Activated T-cell treated with anti-CD3 and anti-CD28 coated beads for 4 hours (primary cell): Measurements from ENCODE around the gene PPFIA3.
"Not testable (repeated sequence)": the region's sequence is repeated elsewhere in the genome, so short reads cannot be mapped to it uniquely, and the experiment has no call there.

Source experiments
- DNase-seq: peaks from one replicate; pipeline ENCODE4 v3.0.0-alpha.2; 2020

The PPFIA3 gene

DNA sequence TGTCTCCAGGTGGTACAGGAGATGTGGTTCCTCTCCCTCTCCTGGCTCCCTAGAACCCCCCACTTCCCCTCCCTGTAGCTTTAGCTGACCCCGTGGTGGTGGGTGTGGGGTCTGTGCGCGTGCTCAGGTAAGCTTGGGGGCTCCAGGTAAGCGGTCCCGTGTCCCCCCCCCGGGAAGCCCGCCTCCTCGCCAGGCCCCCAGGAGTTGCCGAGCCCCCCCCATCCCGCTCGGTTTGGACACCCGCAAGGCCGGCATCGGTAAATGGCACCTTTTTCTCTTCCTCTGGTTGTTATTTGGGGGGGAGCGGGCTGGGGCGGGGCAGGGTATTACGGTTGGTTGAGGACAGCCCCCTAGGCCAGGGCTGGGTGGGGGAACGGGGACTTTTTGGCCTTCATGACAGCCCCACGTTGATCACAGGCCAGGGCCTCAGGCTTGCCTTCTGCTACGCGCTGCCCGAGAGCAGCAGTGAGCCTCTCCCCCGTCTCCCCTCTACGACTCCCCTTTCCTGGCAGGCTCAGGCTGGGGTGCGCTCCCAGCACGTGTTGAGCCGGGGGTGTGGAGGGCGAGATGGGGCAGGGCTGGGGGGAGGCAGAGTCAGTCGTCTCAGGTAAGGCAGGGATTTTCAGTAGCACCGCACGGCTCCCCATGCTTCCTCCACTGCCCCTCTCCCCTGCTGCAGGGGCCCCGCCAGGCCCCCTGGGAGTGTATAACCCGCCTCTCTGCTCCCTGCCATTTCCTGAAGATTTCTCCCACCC is 15.8 kb upstream of the PPFIA3 start:
- no peak for DNase-seq

DNA sequence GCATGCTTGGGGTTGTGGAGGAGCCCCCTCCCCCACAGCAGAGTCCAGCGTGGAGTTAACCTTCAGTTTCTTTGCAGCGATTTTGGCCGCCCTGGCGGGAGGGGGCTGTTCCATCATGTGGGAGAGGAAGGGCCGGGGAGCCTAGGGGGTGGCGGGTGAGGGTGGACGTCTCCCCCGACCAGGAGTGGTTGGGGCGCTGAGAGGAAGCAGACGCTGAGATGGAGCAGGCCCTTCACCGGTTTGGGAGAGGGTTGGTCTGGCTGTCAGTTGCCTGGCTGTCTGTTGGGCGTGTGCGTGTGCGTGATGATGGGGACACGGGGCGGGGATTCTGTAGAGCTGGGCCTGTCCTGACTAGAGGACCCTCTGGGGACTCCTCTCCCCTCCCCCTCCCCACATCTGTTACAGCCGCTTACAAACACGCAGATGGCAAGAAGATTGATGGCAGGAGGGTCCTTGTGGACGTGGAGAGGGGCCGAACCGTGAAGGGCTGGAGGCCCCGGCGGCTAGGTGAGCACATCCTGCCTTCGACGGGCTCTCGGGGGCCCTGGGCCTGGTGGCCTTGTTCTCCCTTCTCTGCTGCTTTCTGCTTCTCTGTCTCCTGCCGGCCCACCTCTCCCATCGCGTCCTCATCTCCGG is 15.0 kb upstream of the PPFIA3 start:
- DNase-seq = no peak

DNA sequence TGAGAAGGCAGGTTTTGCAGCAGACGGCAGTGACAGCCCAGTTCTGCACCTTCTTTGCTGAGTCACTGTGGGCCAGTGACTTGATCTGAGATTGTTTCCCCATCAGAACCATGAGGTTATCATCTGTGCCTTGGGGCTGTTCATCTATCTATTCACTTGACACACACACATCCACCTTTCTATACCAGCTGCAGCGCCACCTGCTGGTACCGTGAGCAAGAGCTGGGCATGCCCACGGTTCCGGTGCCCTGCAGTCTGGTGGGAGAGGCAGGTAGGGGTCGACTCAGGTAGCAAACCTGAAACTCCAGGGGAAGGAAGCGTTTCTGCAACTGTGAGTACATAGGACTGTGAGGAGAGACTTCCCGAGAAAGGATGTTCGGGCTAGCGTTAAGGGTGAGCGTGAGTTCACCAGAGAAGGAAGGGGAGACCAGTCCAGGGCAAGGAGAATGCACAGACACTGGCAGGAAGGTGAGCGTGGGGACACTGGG is 12.7 kb upstream of the PPFIA3 start:
- peak; percentile 56 for DNase-seq

GRCh38 chr19:49107625-49108459 is 11.5 kb upstream of the PPFIA3 start:
- no peak for DNase-seq

DNA sequence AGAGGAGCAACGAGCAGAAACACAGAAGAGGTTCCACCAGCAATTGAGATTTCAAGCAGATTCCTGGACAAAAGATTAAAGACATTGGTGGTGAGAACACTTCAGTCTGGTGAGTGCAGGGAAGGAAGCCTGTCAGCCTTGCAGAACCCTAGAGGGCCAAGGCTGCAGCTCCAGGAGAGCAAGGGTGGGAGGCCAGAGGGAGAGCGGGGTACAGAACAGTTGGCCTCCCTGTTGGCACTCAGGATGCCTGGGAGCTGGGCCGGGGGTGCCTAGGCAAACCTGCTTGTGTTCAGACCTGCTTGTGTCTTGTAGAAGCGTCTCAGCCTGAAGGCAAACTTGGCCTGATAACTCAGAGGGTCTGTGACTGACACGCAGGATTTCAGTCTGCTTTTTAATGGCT is 10.3 kb upstream of the PPFIA3 start:
- DNase-seq = no peak

DNA sequence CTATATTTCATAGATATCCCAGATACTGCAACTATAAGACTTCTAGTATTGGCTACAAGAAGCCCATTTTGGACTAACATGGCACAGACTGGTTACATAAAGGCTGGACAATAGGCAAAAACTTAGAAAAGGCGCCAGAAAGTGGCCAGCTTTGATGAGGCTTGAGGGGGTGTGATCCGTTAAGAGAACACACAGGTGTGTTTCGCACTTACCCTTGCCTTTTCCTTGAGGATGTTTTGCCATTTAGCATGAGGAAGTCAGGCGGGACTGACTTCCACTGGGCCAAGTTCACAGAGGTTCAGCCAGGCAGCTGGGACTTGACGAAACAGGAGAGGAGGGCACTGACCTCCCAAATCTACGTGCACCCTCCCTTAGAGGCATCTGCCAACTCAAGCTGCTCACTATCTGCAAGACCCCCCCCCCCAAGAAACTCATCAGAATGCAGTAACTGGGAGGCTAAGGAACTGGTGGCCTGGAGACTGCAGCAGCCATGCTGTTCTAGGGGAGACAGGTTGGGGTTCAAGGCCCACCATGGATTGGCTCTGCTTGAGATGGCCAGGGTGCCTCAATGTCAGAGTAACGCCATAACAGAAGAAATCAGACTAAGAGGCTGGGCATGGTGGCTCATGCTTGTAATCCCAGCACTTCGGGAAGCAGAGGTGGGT is 9.6 kb upstream of the PPFIA3 start:
- no peak for DNase-seq

DNA sequence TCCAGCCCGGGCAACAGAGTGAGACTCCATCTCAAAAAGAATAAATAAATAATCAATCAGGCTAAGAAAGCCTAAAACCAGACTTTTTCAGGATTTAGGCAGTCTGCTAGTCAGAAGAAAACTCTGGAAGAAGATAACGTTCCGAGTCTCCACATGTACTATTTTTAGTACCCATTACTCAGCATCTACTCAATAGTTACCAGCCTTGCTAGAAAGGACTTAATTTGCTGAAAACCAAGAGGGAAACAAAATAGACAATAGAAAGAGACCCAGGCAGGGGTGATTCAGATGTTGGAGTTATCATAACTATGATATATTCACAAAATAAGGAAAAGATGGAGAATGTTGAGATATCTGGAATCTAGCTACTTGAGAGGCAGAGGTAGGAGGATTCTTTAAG is 8.8 kb upstream of the PPFIA3 start:
- DNase-seq = no peak

DNA sequence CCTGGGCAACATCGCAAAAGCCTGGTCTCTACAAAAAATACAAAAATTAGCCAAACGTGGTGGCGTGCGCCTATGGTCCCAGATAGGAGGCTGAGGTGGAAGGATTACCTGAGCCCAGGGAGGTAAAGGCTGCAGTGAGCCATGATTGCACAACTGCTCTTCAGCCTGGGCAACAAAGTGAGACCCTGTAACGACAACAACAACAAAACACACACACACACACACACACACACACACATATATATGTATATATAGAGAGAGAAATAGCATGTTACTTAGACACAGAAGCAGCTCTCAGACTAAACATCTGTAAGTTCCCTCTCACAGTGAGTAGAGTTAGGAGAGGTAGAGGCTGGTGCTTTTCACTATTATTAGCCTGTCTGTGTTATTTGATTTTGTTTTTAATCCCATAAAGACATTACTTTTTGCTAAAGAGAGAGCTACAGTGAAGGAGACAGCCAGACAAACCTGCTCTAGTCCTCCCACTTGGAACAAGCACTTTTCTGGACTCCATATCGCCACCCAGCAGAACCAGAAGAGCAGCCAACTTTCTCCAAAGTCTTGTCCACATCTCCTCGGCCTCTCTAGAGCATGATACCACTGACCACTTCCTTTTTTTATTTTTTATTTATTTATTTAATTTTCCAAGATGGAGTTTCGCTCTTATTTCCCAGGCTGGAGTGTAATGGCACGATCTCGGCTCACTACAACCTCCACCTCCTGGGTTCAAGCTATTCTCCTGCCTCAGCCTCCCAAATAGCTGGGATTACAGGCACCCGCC is 7.9 kb upstream of the PPFIA3 start:
- no peak for DNase-seq

DNA sequence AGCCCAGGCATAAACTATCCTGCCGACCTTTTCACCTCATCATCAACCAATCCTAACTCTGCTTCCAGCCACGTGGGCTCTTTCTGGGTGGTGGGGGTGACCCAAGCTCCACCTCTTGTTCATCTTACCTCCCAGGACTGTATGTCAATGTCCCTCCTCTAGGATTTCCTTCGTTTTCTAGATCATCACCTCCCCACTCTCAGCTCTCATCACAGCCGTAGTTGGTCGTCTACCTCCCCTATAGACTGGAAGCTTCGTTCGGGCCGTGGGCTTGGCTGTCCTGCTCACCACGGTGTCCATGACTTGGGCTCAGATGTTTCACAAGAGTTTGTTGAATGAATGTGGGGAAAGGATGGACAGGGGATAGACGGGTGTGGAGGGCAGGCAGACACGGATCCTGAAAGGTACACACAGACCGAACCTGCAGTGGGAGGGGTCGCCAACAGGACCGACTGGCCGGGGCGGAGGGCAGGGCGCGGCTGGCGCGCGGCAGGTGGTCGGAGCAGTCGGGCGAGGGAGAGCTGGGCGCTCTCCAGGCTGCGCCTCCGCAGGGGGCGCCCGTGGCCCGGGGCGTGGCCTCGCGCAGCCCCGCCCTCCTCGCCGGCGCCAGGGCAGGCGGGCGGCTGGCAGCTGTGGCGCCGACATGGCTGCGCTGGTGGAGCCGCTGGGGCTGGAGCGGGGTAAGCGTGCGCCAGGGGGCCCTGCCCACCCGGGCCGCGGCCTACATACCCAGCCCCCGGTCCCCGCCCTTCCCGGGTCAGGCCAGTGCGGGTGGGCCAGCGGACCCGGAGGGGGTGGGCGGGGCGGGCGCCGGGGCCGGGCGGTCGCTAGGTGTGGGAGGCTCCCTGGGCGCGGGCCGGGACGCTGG is 5.3 kb upstream of the PPFIA3 start, which contains the start of gene LIN7B:
Gene LIN7B (plus strand): TSS at position 609 of the 868 bp plus-strand sequence. CDS start 35 bp downstream, at position 644.
- DNase-seq = peak; percentile 56

DNA sequence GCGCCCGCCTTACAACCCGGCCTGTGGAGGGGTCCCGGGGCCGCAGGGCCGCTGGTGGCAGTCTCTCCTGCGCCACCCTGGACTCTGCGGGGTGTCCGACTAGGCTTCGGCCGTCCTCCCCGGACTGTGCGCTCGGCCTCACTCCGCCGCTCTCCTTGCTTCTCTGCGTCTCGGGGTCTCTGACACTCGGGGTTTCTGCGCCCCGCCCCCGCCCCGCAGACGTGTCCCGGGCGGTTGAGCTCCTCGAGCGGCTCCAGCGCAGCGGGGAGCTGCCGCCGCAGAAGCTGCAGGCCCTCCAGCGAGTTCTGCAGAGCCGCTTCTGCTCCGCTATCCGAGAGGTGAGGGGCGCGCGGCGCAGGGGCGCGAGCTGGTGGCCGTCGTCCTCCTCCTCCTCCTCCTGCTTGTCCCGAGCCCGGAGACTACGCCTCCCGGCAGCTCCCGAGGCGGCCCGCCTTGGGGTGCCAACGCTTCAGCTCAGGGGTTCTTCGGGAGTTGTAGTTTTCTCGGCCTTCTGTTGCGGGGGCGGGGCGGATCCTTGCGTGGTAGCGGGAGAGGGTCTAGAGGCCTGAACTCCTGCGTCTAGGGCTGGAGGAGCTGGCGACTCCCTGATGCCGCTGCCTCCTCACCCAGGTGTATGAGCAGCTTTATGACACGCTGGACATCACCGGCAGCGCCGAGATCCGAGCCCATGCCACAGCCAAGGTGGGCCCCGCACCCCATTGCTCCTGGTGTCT is 4.5 kb upstream of the PPFIA3 start:
- peak; percentile 52 for DNase-seq

DNA sequence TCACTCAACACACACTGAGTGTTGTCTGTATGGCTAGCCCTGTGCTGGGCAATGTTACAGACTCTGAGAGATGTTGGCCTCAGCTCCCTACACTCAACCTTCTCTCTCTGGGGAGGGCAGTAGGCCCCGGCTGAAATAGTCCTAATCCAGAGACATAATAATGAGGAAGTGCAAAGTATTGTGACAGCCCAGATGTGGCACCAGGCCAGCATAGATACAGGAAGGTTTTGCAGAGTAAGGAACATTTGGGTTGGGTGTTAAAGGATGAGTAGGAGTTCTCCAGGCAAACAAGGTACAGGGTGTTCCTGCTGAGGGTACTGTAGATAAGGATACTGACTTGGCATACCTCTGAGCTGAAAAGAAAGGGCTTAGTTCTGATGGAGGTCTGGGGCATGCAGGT is 2.8 kb upstream of the PPFIA3 start:
- DNase-seq = no peak

DNA sequence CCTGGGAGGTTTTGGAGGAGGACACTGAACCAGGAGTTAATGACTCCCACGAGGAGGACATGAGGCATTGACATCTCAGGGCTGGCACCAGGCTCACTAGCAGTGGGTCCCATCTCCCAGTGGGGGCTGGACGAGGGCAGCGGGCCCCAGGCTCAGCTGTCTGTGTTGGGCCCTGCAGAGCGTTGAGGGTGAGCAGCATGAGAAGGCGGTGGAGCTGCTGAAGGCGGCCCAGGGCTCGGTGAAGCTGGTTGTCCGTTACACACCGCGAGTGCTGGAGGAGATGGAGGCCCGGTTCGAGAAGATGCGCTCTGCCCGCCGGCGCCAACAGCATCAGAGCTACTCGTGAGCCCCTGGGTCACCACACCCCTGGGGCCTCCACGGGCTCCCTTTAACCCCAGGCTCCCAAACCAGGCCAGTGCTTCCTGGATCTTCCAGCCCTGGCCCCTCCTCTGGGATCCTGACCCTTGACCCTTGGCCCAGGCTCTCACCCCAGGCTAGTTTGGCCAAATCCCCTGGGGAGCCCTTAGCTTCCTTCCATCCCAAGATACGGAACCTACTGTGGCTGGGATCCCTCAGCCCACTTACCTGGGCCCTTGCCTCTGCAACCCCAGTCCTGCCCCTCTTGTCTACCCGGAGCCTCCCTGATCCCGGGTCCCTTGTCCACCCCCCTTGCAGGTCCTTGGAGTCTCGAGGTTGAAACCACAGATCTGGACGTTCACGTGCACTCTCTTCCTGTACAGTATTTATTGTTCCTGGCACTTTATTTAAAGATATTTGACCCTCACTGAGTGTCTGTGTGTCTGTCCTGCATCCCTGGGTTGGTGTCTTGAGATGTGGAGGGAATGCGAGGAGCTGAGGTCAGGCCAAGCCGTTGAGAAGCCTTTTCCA is 1.4 kb upstream of the PPFIA3 start:
- no peak for DNase-seq

DNA sequence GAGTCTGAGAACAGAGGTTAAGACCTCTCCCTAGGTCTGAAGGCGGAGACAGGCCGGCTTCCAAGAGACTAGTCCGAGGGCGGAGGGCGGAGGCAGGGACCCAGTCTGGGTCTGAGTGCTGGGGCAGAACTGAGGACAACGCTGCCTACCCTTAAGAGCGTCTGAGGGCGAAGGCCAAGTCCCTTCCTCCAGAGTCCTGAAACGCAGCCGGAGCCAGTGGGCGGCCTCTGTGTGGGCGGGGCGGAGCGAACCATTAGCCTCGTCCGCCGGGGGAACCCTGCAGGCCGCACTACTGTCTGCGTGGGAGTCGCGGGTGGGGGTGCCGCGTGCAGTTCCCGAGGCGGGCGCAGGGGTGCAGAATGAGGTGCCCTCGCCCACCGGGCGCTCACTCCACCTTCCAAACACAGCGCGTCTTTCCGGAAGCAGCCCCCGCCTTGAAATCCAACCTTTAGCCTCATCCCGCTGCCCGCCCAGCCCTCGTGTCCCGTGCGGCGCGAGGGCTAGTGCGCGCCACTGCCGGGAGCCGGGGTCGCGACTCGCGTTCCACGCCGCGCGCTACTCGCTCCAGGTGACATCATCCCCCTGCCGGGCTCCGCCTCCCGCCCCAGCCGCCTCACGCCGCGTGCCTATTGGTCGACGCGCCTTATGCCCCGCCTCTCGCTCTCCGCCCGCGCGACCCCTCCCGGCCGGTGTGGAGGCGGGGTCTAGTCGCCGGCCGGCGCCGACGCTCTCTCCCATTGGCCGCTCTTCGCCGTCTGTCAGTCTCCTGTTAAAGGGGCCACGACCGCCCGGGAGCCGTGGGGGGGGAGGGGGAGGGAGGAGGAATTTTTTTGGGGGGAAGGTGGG is 556 bp upstream of the PPFIA3 start, which contains the start of gene C19orf73:
Gene C19orf73 (minus strand): TSS at position 579 of the 846 bp plus-strand sequence. CDS start 121 bp downstream, at position 458.
- DNase-seq = peak; percentile 91

DNA sequence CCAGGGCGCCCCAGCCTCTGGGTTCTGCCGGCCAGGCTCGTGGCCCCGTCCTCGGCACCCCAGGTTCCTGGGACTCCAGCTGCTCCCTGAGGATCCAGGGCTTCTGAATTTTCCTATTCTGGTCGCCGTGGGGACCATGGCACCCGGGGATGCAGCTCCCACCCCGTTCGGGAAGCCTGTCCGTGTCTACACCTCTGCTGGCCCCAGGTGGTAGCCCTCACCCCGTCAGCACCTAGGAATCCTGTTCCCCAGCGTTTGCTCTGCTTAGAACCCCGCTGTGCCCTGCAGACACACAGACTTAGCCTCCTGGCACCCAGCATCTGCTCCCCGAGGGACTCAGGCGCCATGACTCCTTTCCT is 960 bp downstream of the PPFIA3 start:
- no peak for DNase-seq

- DNase-seq = no peak
Measured at GRCh38 chr19:49120868-49121267, 1.5 kb downstream of the PPFIA3 start.

GRCh38 chr19:49121841-49122240 is 2.5 kb downstream of the PPFIA3 start:
- DNase-seq = not testable (repeated sequence)

DNA sequence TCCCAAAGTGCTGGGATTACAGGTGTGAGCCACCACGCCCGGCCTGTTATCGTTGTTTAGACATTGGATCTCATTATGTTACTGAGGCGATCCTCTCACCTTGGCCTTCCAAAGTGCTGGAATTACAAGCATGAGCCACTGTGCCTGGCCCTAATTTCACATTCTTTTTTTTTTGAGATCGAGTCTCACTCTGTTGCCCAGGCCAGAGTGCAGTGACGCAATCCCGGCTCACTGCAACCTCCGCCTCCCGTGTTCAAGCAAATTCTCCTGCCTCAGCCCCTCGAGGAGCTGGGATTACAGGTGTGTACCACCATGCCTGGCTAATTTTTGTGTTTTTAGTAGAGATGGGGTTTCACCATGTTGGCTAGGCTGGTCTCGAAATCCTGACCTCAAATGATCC is 3.9 kb downstream of the PPFIA3 start:
- not testable (repeated sequence) for DNase-seq
